B cell (primary cell): ENCODE measurements around the gene PAPPA. TPM values are rescaled to one million over a fixed set of nuclear protein-coding genes. Genes with fewer than 3 reads are reported as not detected.

ENCODE experiments used
- ATAC-seq: fragments of 200-7000 bp; cut with Tn5 transposase; one replicate; pipeline ENCODE4 v1.10.0; 2021; ENCODE audit warnings: low read depth, mild to moderate bottlenecking, moderate number of reproducible peaks, moderate library complexity
- CTCF ChIA-PET: fragments of 350-600 bp; sonication (Branson Sonifier 250); formaldehyde crosslinking; loops from one replicate; lab custom pipeline; 2021; ENCODE audit warnings: antibody characterized with exemption, inconsistent platforms; lab: Charles Lee
- POLR2A ChIA-PET: fragments of 350-600 bp; sonication (Branson Sonifier 250); formaldehyde crosslinking; loops from one replicate; lab custom pipeline; 2021; ENCODE audit warnings: antibody characterized with exemption; lab: Charles Lee
- DNase-seq: peaks from one replicate; pipeline ENCODE4 v3.0.0; 2013
- H2AFZ ChIP-seq: 2 replicates; pipeline ENCODE4 v1.6.1; 2012; ENCODE audit warnings: mild to moderate bottlenecking, low read depth, low read length; ENCODE audit not compliant: insufficient read depth, poor library complexity, severe bottlenecking
- H3K27ac ChIP-seq, 2 donors: 1 replicate in 1 of 2; 2 replicates in 1 of 2; pipeline ENCODE4 v1.5.1; 2012 to 2013; ENCODE audit warnings: low read length in 2 of 2, mild to moderate bottlenecking in 2 of 2, moderate library complexity in 1 of 2
- H3K27me3 ChIP-seq, 4 experiments: fragments of 200-600 bp in 1 of 4; sonication (generic) in 1 of 4; replicated peaks in 1 of 4; 1 replicate in 2 of 4; 2 replicates in 2 of 4; pipeline versions ENCODE4 v1.6.1 to v1.7.0; 2013 to 2016; ENCODE audit warnings: low read length in 3 of 4, mild to moderate bottlenecking in 2 of 4, mixed read lengths in 1 of 4, moderate library complexity in 1 of 4; ENCODE audit not compliant: insufficient read depth in 4 of 4, control insufficient read depth in 3 of 4; ENCODE audit errors: control extremely low read depth in 1 of 4
- H3K36me3 ChIP-seq, 2 experiments: replicated peaks in 1 of 2; 1 replicate in 1 of 2; 2 replicates in 1 of 2; pipeline versions ENCODE4 v1.6.1 to v1.7.1; 2013; ENCODE audit warnings: low read length in 1 of 2; ENCODE audit not compliant: insufficient read depth in 2 of 2, control insufficient read depth in 1 of 2; ENCODE audit errors: control extremely low read depth in 1 of 2, extremely low read depth in 1 of 2
- H3K4me1 ChIP-seq, 2 donors: fragments of 200-600 bp in 1 of 2; sonication (generic) in 1 of 2; 1 replicate in 1 of 2; 2 replicates in 1 of 2; pipeline versions ENCODE4 v1.5.1 to v1.6.1; 2013 to 2017; ENCODE audit warnings: low read length in 2 of 2; ENCODE audit not compliant: control insufficient read depth in 2 of 2, insufficient read depth in 2 of 2
- H3K4me2 ChIP-seq: replicated peaks from 2 replicates; pipeline ENCODE3; 2012; ENCODE audit warnings: mild to moderate bottlenecking, low read depth, low read length; ENCODE audit not compliant: poor library complexity, severe bottlenecking
- H3K4me3 ChIP-seq, 5 experiments: fragments of 200-600 bp in 1 of 5; sonication (generic) in 1 of 5; 1 replicate in 3 of 5; 2 replicates in 2 of 5; pipeline versions ENCODE4 v1.5.1 to v1.7.0; 2011 to 2016; ENCODE audit warnings: low read length in 4 of 5, mild to moderate bottlenecking in 4 of 5, low read depth in 2 of 5, control low read depth in 1 of 5, moderate library complexity in 1 of 5; ENCODE audit not compliant: insufficient read depth in 1 of 5; ENCODE audit errors: control extremely low read depth in 1 of 5, extremely low read depth in 1 of 5
- H3K79me2 ChIP-seq: fragments of 200-600 bp; sonication (generic); one replicate; pipeline ENCODE4 v1.6.0; 2016; ENCODE audit warnings: low read length; ENCODE audit not compliant: control insufficient read depth, insufficient read depth
- H3K9ac ChIP-seq: fragments of 200-600 bp; sonication (generic); 2 replicates; pipeline ENCODE4 v1.6.1; 2017; ENCODE audit warnings: mild to moderate bottlenecking, low read length, moderate library complexity
- H3K9me3 ChIP-seq, 3 donors: one replicate each; pipeline versions ENCODE4 v1.6.1 to v1.7.1; 2013; ENCODE audit warnings: low read length in 2 of 3; ENCODE audit not compliant: control insufficient read depth in 2 of 3, insufficient read depth in 1 of 3; ENCODE audit errors: control extremely low read depth in 1 of 3
- H4K20me1 ChIP-seq: 2 replicates; pipeline ENCODE4 v1.6.0; 2012; ENCODE audit warnings: mild to moderate bottlenecking, low read length; ENCODE audit not compliant: insufficient read depth, control insufficient read depth, poor library complexity, severe bottlenecking
- H3K27ac Mint-ChIP-seq: one replicate; pipeline ENCODE4 v1.8.0; 2021; ENCODE audit warnings: mixed read lengths
- H3K27me3 Mint-ChIP-seq: one replicate; pipeline ENCODE4 v1.8.0; 2021; ENCODE audit warnings: mixed read lengths
- H3K4me1 Mint-ChIP-seq: one replicate; pipeline ENCODE4 v1.8.0; 2021; ENCODE audit warnings: mixed read lengths
- H3K4me3 Mint-ChIP-seq: one replicate; pipeline ENCODE4 v1.8.0; 2021; ENCODE audit warnings: mixed read lengths
- H3K9me3 Mint-ChIP-seq: one replicate; pipeline ENCODE4 v1.8.0; 2022; ENCODE audit warnings: mixed read lengths; ENCODE audit not compliant: insufficient read depth
- CTCF ChIP-seq: fragments of 200-600 bp; IDR thresholded peaks from one replicate; pipeline ENCODE4 v1.8.0; 2022; ENCODE audit warnings: antibody characterized with exemption, mild to moderate bottlenecking
- EZH2 ChIP-seq: IDR thresholded peaks from 2 replicates; pipeline ENCODE4 v1.6.1; 2012; ENCODE audit warnings: borderline replicate concordance, low read depth, mild to moderate bottlenecking, moderate library complexity, low read length; ENCODE audit not compliant: insufficient read depth, poor library complexity, severe bottlenecking
- WGBS: methylation state at CpG from one replicate; pipeline ENCODE4 v1.1.5; 2013; ENCODE audit warnings: missing lambda C conversion rate; ENCODE audit not compliant: insufficient coverage; 5-methylcytosine and 5-hydroxymethylcytosine counted together
- intact Hi-C: fragments of 100-400 bp; cut with micrococcal nuclease; formaldehyde crosslinking; loops from one replicate; pipeline ENCODE4 v1.10.0; 2022
- polyA plus RNA-seq: library from polyadenylated mRNA; depleted of rRNA; stranded (reverse); fragments of >200 nt; gene quantifications from 2 replicates; pipeline ENCODE4 v1.2.3, GENCODE V29; 2012
- total RNA-seq, 2 donors: library from RNA; stranded (reverse); fragments of 120-200 nt in 1 of 2; gene quantifications; 1 replicate in 1 of 2; 2 replicates in 1 of 2; pipeline versions ENCODE4 v1.2.3 to v1.2.4, GENCODE V29; 2013 to 2022

PAPPA gene
- total and polyA plus RNA-seq, 2 donors (not counting 1 experiment from before 2014, with no cell fraction given) = not detected

GRCh38 chr9:116451500-116452115 is 298.0 kb downstream of the PAPPA start:
- WGBS = no CpG with 5 or more reads among the region's 2 CpGs
- no peak overlapping the region for H3K4me2 ChIP-seq
- Mint-ChIP-seq H3K27me3 (no peaks in the 10 kb centered on the region), H3K4me3 (no peak overlapping the region), H3K27ac (no peak overlapping the region), H3K4me1 (no peaks in the 10 kb centered on the region), H3K9me3 (peaks cover 4% of the 10 kb centered on the region)
- CTCF ChIA-PET = interaction anchor here (0.7 kb wide), 1 partner anchor 12 kb away, joined by 4 read pairs; no protein-coding TSS in a partner anchor
- no peaks in the 10 kb centered on the region for H3K36me3 ChIP-seq
- no peak overlapping the region for H2AFZ ChIP-seq
- no peaks in the 10 kb centered on the region for H4K20me1 ChIP-seq
- H3K4me3 ChIP-seq = no peak overlapping the region
- DNase-seq = no peak
- no peaks in the 10 kb centered on the region for H3K79me2 ChIP-seq
- no peak overlapping the region for H3K27ac ChIP-seq
- no peak for ATAC-seq
- POLR2A ChIA-PET = no interaction called here
- no peaks in the 10 kb centered on the region for H3K9me3 ChIP-seq
- intact Hi-C loops = no loop called here
- TF ChIP-seq CTCF (no peak), EZH2 (no peak)
- no peak overlapping the region for H3K9ac ChIP-seq
- no peaks in the 10 kb centered on the region for H3K4me1 ChIP-seq
- H3K27me3 ChIP-seq = no peaks in the 10 kb centered on the region
